ENCODE results near the gene APBA2.
"Not testable (repeated sequence)": the region's sequence is repeated elsewhere in the genome, so short reads cannot be mapped to it uniquely, and the experiment has no call there.

The APBA2 gene

GRCh38 chr15:29093696-29094343 lies 208.0 kb downstream of the APBA2 start:
- no peak for DNase-seq

GRCh38 chr15:29094711-29095110 lies 208.9 kb downstream of the APBA2 start:
- no peak for DNase-seq

GRCh38 chr15:29095746-29096145 lies 210.0 kb downstream of the APBA2 start:
- no peak for DNase-seq

GRCh38 chr15:29097168-29097567 lies 211.4 kb downstream of the APBA2 start:
- no peak for DNase-seq

GRCh38 chr15:29097971-29098370 lies 212.2 kb downstream of the APBA2 start:
- no peak for DNase-seq

GRCh38 chr15:29098652-29099051 lies 212.9 kb downstream of the APBA2 start:
- no peak for DNase-seq

GRCh38 chr15:29099131-29099880 lies 213.5 kb downstream of the APBA2 start:
- DNase-seq: no peak

- DNase-seq: no peak
Measured at GRCh38 chr15:29100486-29101000, 214.8 kb downstream of the APBA2 start.

GRCh38 chr15:29101491-29101890 lies 215.7 kb downstream of the APBA2 start:
- no peak for DNase-seq

- DNase-seq: not testable (repeated sequence)
Measured at GRCh38 chr15:29102173-29102794, 216.5 kb downstream of the APBA2 start.

- no peak for DNase-seq
Measured at GRCh38 chr15:29102911-29103823, 217.4 kb downstream of the APBA2 start.

- DNase-seq: no peak
Measured at GRCh38 chr15:29103824-29104565, 218.2 kb downstream of the APBA2 start.

GRCh38 chr15:29104566-29104880 lies 218.7 kb downstream of the APBA2 start:
- DNase-seq: no peak

GRCh38 chr15:29105151-29105854 lies 219.5 kb downstream of the APBA2 start:
- no peak for DNase-seq

GRCh38 chr15:29106116-29106515 lies 220.3 kb downstream of the APBA2 start:
- DNase-seq: no peak

GRCh38 chr15:29106551-29107290 lies 220.9 kb downstream of the APBA2 start:
- no peak for DNase-seq

GRCh38 chr15:29107291-29107890 lies 221.6 kb downstream of the APBA2 start:
- no peak for DNase-seq

- no peak for DNase-seq
Measured at GRCh38 chr15:29107971-29108645, 222.3 kb downstream of the APBA2 start.

- no peak for DNase-seq
Measured at GRCh38 chr15:29109762-29110161, 224.0 kb downstream of the APBA2 start.

- no peak for DNase-seq
Measured at GRCh38 chr15:29110176-29110575, 224.4 kb downstream of the APBA2 start.

Measured in DMS153 (cell line).